OCI-LY3 (cell line): ENCODE data around the gene ROR1.

ENCODE experiments used
- H2AFZ ChIP-seq: fragments of 200-600, 300-600 bp; shearing (Covaris generic); 2 replicates; pipeline ENCODE4 v1.6.0; 2014; ENCODE audit warnings: antibody characterized with exemption, low read depth, low read length
- H3K27ac ChIP-seq: fragments of 200-600, 300-600 bp; sonication (generic); 2 replicates; pipeline ENCODE4 v1.5.1; 2014; ENCODE audit warnings: mild to moderate bottlenecking, low read length, moderate library complexity, mixed read lengths
- H3K27me3 ChIP-seq: fragments of 200-600, 300-600 bp; sonication (generic); 2 replicates; pipeline ENCODE4 v1.6.1; 2014; ENCODE audit warnings: low read depth, low read length, mixed read lengths
- H3K36me3 ChIP-seq: fragments of 200-600, 300-600 bp; sonication (generic); replicated peaks from 2 replicates; pipeline ENCODE3; 2014; ENCODE audit warnings: low read depth, low read length, mixed read lengths
- H3K4me1 ChIP-seq: fragments of 300-600, 200-600 bp; sonication (generic); 2 replicates; pipeline ENCODE4 v1.6.1; 2014; ENCODE audit warnings: low read length, mixed read lengths
- H3K4me2 ChIP-seq: fragments of 200-600, 300-600 bp; sonication (generic); 2 replicates; pipeline ENCODE4 v1.6.1; 2014; ENCODE audit warnings: low read length, mixed read lengths
- H3K4me3 ChIP-seq: fragments of 300-600, 200-600 bp; sonication (generic); 2 replicates; pipeline ENCODE4 v1.5.1; 2014; ENCODE audit warnings: antibody characterized with exemption, mild to moderate bottlenecking, low read length, moderate library complexity
- H3K79me2 ChIP-seq: fragments of 300-600, 200-600 bp; shearing (Covaris generic); 2 replicates; pipeline ENCODE4 v1.6.1; 2014; ENCODE audit warnings: mild to moderate bottlenecking, low read length, mixed read lengths
- H3K9ac ChIP-seq: fragments of 300-600, 200-600 bp; shearing (Covaris generic); 2 replicates; pipeline ENCODE4 v1.6.0; 2014; ENCODE audit warnings: mild to moderate bottlenecking, low read length, moderate library complexity
- H3K9me3 ChIP-seq: fragments of 200-600, 300-600 bp; shearing (Covaris generic); 2 replicates; pipeline ENCODE4 v1.6.1; 2014; ENCODE audit warnings: low read length, mixed read lengths; ENCODE audit not compliant: insufficient read depth
- H4K20me1 ChIP-seq: fragments of 200-600, 300-600 bp; sonication (generic); 2 replicates; pipeline ENCODE4 v1.6.1; 2016; ENCODE audit warnings: low read length, mixed read lengths; ENCODE audit not compliant: insufficient read depth
- EZH2phosphoT487 ChIP-seq: fragments of 200-600 bp; shearing (Covaris generic); IDR thresholded peaks from 2 replicates; pipeline ENCODE4 v1.6.1; 2018; ENCODE audit warnings: antibody characterized with exemption, mixed run types, low read depth
- TF ChIP-seq, protein P1 (sequence below): fragments of 200-600, 300-600 bp; sonication (generic); IDR thresholded peaks from 2 replicates; pipeline ENCODE4 v1.5.1; 2014; ENCODE audit warnings: antibody characterized with exemption, low read length, low read depth

ROR1 gene

DNA sequence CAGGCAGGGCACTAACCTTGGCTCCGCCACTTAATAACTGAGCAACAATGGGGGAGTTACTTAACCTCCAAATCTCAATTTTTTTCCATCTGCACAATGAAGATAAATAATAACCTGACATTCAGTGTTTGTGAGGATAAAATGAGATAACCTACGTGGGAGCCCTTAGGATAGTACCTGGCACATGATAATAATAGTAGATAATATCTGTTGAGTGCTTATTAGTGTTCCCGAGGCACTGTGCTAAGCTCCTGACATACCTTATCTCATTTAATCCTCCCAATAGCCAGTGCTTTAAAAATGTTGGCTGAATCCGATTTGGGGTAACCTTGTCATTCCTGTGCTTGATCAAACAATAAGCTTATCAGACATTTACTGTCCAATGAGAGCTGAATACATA, 300.9 kb downstream of the ROR1 start:
- Histone ChIP-seq H3K27me3 (no peaks in the 10 kb centered on the region), H4K20me1 (no peaks in the 10 kb centered on the region), H3K27ac (no peak overlapping the region), H3K36me3 (no peaks in the 10 kb centered on the region), H3K9ac (no peak overlapping the region), H3K4me1 (no peaks in the 10 kb centered on the region; the same call in 1 of the 2 replicates), H3K4me3 (no peak overlapping the region), H3K79me2 (no peaks in the 10 kb centered on the region), H3K4me2 (no peak overlapping the region), H3K9me3 (no peaks in the 10 kb centered on the region), H2AFZ (no peak overlapping the region)
- no peak for TF ChIP-seq EZH2phosphoT487
- TF ChIP-seq, protein P1, sequence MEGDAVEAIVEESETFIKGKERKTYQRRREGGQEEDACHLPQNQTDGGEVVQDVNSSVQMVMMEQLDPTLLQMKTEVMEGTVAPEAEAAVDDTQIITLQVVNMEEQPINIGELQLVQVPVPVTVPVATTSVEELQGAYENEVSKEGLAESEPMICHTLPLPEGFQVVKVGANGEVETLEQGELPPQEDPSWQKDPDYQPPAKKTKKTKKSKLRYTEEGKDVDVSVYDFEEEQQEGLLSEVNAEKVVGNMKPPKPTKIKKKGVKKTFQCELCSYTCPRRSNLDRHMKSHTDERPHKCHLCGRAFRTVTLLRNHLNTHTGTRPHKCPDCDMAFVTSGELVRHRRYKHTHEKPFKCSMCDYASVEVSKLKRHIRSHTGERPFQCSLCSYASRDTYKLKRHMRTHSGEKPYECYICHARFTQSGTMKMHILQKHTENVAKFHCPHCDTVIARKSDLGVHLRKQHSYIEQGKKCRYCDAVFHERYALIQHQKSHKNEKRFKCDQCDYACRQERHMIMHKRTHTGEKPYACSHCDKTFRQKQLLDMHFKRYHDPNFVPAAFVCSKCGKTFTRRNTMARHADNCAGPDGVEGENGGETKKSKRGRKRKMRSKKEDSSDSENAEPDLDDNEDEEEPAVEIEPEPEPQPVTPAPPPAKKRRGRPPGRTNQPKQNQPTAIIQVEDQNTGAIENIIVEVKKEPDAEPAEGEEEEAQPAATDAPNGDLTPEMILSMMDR = no peak

DNA sequence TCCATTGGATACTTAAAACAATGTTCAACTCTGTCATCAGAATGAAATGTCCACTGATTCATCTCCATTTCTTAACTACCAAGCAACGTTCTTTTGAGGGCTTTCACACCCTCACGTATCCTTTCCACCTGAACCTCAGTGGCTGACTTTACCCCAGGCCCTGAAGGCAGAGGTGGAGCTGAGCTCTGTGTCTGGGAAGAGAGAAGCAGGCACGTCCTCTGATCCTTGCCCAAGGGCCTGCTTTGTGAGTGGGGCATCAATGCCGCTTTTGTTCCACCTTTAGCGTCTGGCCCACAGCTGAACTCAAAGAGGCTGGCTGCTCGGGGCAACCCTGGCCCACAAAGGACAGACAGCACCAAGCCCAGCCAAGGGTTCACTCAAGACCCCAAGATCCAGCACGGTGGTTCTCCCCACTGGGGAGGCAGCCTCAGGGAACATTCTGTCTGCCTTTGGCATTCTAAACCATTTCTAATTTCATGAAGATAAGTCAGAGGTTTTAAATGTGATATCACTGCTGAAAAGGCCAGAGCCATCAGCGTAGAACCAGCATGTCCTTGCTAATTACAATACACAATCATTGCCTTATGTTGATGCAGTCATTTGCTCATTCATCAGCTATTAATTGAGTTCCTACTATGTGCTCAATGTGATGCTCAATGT, 303.6 kb downstream of the ROR1 start:
- Histone ChIP-seq H3K9me3 (no peaks in the 10 kb centered on the region), H3K79me2 (no peaks in the 10 kb centered on the region), H3K36me3 (no peaks in the 10 kb centered on the region), H3K4me3 (no peak overlapping the region), H3K27me3 (no peaks in the 10 kb centered on the region), H3K4me1 (no peaks in the 10 kb centered on the region; the same call in 1 of the 2 replicates), H3K27ac (no peak overlapping the region), H3K4me2 (no peak overlapping the region), H4K20me1 (no peaks in the 10 kb centered on the region), H3K9ac (no peak overlapping the region), H2AFZ (no peak overlapping the region)
- no peak for TF ChIP-seq EZH2phosphoT487
- TF ChIP-seq, protein P1 = no peak

DNA sequence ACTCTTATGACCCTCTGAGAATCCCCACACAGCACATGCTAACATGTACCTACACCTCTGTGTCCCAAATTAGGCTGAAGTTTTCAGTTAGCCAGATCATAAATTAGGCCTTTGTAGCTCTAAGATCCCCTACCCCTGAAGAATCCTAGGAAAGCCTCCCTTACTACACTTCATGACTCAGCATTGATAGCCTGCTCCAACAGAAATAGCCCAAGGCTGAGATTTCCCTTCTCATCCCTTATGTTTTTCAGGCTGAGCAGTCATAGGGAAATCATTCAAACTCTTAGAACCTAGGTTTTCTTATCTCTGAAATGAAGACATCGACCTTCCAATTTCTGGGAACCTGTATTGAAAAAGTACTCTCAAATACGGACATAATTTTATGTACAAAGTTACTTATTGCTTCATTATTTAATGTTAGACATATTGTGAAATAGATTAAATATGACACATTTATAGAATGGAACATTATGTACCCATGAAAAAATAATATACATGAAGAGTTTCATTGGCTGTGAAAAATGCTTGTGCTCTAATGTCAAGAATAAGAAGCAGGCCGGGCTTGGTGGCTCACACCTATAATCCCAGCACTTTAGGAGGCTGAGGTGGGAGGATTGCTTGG, 307.2 kb downstream of the ROR1 start:
- H4K20me1 ChIP-seq = no peaks in the 10 kb centered on the region
- TF ChIP-seq EZH2phosphoT487 = no peak
- TF ChIP-seq, protein P1 = no peak
- no peak overlapping the region for H3K9ac ChIP-seq
- H3K9me3 ChIP-seq = no peaks in the 10 kb centered on the region
- H3K27ac ChIP-seq = no peak overlapping the region
- H3K27me3 ChIP-seq = no peaks in the 10 kb centered on the region
- no peak overlapping the region for H2AFZ ChIP-seq
- H3K4me3 ChIP-seq = no peak overlapping the region
- no peaks in the 10 kb centered on the region for H3K79me2 ChIP-seq
- H3K36me3 ChIP-seq = no peaks in the 10 kb centered on the region
- no peaks in the 10 kb centered on the region for H3K4me1 ChIP-seq
- no peak overlapping the region for H3K4me2 ChIP-seq

DNA sequence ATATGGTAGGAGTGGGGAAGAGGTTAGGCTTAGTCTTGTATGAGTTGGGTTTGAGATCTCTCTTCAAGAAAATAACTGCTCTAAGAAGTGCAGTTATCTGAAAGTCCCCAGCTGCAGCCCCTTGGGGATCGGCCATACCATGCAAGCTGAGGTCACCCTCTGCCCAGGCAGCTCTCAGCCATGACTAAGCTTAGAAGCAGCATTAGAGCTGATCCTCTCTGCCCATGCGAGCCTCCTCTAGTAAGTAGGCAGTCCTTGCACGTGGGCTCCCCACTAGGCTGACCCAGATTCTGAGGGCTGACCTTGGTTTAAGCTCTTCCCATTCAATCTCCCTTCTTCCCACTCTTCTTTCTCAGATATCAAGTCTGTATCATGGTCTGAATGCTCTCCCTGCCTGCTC, 308.6 kb downstream of the ROR1 start:
- Histone ChIP-seq H4K20me1 (no peaks in the 10 kb centered on the region), H3K79me2 (no peaks in the 10 kb centered on the region), H3K27me3 (no peaks in the 10 kb centered on the region), H3K4me1 (peaks cover 1% of the 10 kb centered on the region), H3K4me2 (no peak overlapping the region), H2AFZ (no peak overlapping the region), H3K4me3 (no peak overlapping the region), H3K36me3 (no peaks in the 10 kb centered on the region), H3K27ac (no peak overlapping the region), H3K9me3 (no peaks in the 10 kb centered on the region), H3K9ac (no peak overlapping the region)
- TF ChIP-seq EZH2phosphoT487 = no peak
- TF ChIP-seq, protein P1 = no peak
